ENCODE measurements around the gene ASS1.
"Not testable (repeated sequence)": the region's sequence is repeated elsewhere in the genome, so short reads cannot be mapped to it uniquely, and the experiment has no call there.

The ASS1 gene

GRCh38 chr9:130444565-130445221 is at the start of gene ASS1:
TSS of gene ASS1 (plus strand) at chr9:130444961. CDS start at chr9:130452229, 7,268 bp downstream.
- peaks cover 18% of the 10 kb centered on the region for H3K27me3 ChIP-seq (ENCODE audit: control insufficient read depth, insufficient read depth, low read length)
- H3K9ac ChIP-seq (ENCODE audit: low read depth, low read length): peak within 1 kb of the TSS; percentile 70
- no peaks in the 10 kb centered on the region for H3K9me3 ChIP-seq (ENCODE audit: control insufficient read depth, insufficient read depth, low read length)
- H3K36me3 ChIP-seq (ENCODE audit: control insufficient read depth, insufficient read depth, low read length): no peaks in the 10 kb centered on the region
- H3K4me3 ChIP-seq (ENCODE audit: low read depth, low read length): peak within 1 kb of the TSS; percentile 63
- H3K4me1 ChIP-seq (ENCODE audit: control insufficient read depth, insufficient read depth, low read length): peaks cover 22% of the 10 kb centered on the region

DNA sequence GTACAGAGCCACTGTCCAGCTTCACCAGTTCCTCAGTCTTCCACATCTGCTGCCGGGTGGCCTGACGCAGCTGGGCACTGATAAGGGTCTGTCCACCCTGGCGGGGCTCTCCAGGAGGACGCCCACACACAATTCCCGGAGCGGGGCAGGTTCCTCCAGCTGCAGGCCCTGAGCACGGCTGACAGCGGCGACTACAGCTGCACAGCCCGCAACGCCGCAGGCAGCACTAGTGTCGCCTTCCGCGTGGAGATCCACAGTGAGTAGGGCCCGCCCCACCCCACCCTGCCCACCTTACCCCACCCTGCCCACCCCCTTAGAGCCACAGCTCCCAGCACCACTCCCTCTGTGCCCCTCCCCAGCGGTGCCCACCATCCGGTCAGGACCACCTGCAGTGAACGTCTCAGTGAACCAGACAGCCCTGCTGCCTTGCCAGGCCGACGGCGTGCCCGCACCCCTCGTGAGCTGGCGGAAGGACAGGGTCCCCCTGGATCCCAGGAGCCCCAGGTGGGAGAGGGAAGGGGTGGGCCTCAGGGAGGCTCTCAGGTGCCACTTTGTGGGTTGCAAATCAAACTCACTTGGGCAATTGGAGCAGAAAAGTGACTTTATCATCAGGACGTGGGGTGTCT is 48.8 kb upstream of the ASS1 start:
- H3K4me1 ChIP-seq (ENCODE audit: control insufficient read depth, insufficient read depth, low read length): no peaks in the 10 kb centered on the region
- H3K27me3 ChIP-seq (ENCODE audit: control insufficient read depth, insufficient read depth, low read length): no peaks in the 10 kb centered on the region
- no peaks in the 10 kb centered on the region for H3K36me3 ChIP-seq (ENCODE audit: control insufficient read depth, insufficient read depth, low read length)
- no peak overlapping the region for H3K4me3 ChIP-seq (ENCODE audit: low read depth, low read length)
- H3K9ac ChIP-seq (ENCODE audit: low read depth, low read length): no peak overlapping the region
- H3K9me3 ChIP-seq (ENCODE audit: control insufficient read depth, insufficient read depth, low read length): no peaks in the 10 kb centered on the region

DNA sequence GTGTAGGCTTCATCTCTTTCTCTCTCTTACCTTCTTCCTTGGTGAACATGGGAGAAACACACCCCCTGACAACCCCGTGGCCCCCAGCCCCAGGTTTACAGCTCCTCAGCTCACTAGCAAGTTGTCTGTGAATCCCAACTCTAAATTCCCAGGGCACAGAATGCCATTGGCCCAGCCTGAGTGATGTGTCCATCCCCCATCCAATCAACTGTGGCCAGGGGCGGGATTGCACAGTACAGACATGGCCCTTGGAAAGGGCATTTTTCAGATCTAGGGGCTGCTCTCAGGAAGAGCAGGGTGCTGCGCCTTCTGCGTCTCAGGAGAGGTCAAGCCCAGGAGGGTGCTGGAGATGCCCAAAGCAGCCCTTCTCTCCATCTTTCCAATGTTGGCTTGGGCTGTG is 48.2 kb upstream of the ASS1 start:
- H3K9me3 ChIP-seq (ENCODE audit: control insufficient read depth, insufficient read depth, low read length): no peaks in the 10 kb centered on the region
- no peaks in the 10 kb centered on the region for H3K27me3 ChIP-seq (ENCODE audit: control insufficient read depth, insufficient read depth, low read length)
- no peaks in the 10 kb centered on the region for H3K36me3 ChIP-seq (ENCODE audit: control insufficient read depth, insufficient read depth, low read length)

DNA sequence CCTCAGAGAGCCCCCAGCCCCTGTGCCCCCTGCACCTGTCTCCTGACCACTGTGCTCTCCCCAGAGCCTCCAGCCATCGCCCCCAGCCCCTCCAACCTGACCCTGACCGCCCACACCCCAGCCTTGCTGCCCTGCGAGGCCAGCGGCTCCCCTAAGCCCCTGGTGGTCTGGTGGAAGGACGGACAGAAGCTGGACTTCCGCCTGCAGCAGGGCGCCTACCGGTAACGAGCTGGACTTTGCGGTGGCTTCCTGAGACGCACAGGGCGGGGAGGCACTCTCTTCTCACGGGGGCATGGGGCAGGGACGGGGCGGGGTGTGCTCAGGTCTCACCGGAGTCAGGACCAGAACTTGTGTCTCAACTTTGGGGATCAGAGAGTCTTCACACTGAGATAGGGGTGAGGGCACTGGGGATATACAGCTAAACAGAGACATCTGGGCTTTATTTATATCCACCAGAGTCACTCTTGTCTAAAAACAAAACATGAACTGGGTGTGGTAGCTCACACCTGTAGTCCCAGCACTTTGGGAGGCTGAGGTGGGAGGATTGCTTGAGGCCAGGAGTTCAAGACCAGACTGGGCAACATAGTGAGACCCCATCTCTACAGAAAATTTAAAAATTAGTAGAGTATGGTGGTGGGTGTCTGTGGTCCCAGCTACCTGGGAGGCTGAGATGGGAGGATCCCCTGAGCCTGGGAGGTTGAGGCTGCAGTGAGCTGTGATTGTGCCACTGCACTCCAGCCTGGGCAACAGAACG is 46.1 kb upstream of the ASS1 start:
- Histone ChIP-seq H3K4me3 (ENCODE audit: low read depth, low read length) (no peak overlapping the region), H3K27me3 (ENCODE audit: control insufficient read depth, insufficient read depth, low read length) (no peaks in the 10 kb centered on the region), H3K9ac (ENCODE audit: low read depth, low read length) (no peak overlapping the region), H3K4me1 (ENCODE audit: control insufficient read depth, insufficient read depth, low read length) (no peaks in the 10 kb centered on the region), H3K9me3 (ENCODE audit: control insufficient read depth, insufficient read depth, low read length) (no peaks in the 10 kb centered on the region), H3K36me3 (ENCODE audit: control insufficient read depth, insufficient read depth, low read length) (no peaks in the 10 kb centered on the region)

More for the DNA sequence above, 48.2 kb upstream of the ASS1 start:
- no peak overlapping the region for H3K9ac ChIP-seq (ENCODE audit: low read depth, low read length)
- H3K4me1 ChIP-seq (ENCODE audit: control insufficient read depth, insufficient read depth, low read length): no peaks in the 10 kb centered on the region
- no peak overlapping the region for H3K4me3 ChIP-seq (ENCODE audit: low read depth, low read length)

- H3K9ac ChIP-seq (ENCODE audit: low read depth, low read length): no peak overlapping the region
- H3K36me3 ChIP-seq (ENCODE audit: control insufficient read depth, insufficient read depth, low read length): no peaks in the 10 kb centered on the region
Measured at GRCh38 chr9:130399768-130400167, 45.0 kb upstream of the ASS1 start.

DNA sequence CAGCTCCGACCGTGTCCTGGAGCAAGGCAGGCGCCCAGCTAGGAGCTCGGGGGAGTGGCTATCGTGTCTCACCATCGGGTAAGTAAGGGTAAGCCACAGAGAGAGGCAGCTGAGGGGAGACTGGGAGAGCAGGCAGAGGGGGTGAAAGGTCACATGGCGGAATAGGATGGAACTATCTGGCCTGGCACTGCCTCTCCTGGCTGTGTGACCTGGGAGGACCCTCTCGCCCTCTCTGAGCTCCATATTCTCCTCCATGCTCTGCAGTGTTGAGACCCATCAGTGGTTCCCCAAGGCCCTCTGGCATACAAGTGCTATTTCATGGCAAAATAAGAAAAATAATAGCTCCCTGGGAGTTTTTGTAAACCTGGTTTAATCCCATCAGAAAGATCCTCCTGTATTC is 43.9 kb upstream of the ASS1 start:
- Histone ChIP-seq H3K4me1 (ENCODE audit: control insufficient read depth, insufficient read depth, low read length) (no peaks in the 10 kb centered on the region), H3K9ac (ENCODE audit: low read depth, low read length) (no peak overlapping the region), H3K4me3 (ENCODE audit: low read depth, low read length) (no peak overlapping the region), H3K9me3 (ENCODE audit: control insufficient read depth, insufficient read depth, low read length) (no peaks in the 10 kb centered on the region), H3K36me3 (ENCODE audit: control insufficient read depth, insufficient read depth, low read length) (no peaks in the 10 kb centered on the region), H3K27me3 (ENCODE audit: control insufficient read depth, insufficient read depth, low read length) (no peaks in the 10 kb centered on the region)

More at GRCh38 chr9:130399768-130400167, 45.0 kb upstream of the ASS1 start:
- no peaks in the 10 kb centered on the region for H3K27me3 ChIP-seq (ENCODE audit: control insufficient read depth, insufficient read depth, low read length)
- no peak overlapping the region for H3K4me3 ChIP-seq (ENCODE audit: low read depth, low read length)
- no peaks in the 10 kb centered on the region for H3K4me1 ChIP-seq (ENCODE audit: control insufficient read depth, insufficient read depth, low read length)
- H3K9me3 ChIP-seq (ENCODE audit: control insufficient read depth, insufficient read depth, low read length): no peaks in the 10 kb centered on the region

DNA sequence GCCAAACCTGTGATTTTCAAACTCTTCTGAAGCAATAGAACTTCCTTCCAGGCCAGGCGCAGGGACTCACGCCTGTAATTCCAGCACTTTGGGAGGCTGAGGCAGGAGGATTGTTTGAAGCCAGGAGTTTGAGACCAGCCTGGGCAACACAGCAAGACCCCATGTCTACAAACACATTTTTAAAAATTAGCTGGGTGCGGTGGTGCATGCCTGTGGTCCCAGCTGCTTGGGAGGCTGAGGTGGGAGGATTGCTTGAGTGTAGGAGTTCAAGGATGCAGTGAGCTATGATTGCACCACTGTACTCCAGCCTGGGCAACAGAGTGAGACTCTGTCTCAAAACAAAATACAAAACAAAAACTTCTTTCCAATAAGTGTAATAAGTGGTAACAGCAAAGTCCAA is 43.0 kb upstream of the ASS1 start:
- not testable (repeated sequence) for H3K27me3 ChIP-seq (ENCODE audit: control insufficient read depth, insufficient read depth, low read length); H3K4me1 ChIP-seq (ENCODE audit: control insufficient read depth, insufficient read depth, low read length); H3K36me3 ChIP-seq (ENCODE audit: control insufficient read depth, insufficient read depth, low read length); H3K9me3 ChIP-seq (ENCODE audit: control insufficient read depth, insufficient read depth, low read length); H3K4me3 ChIP-seq (ENCODE audit: low read depth, low read length); H3K9ac ChIP-seq (ENCODE audit: low read depth, low read length)

- Histone ChIP-seq H3K9ac (ENCODE audit: low read depth, low read length) (no peak overlapping the region), H3K4me3 (ENCODE audit: low read depth, low read length) (no peak overlapping the region), H3K4me1 (ENCODE audit: control insufficient read depth, insufficient read depth, low read length) (no peaks in the 10 kb centered on the region), H3K9me3 (ENCODE audit: control insufficient read depth, insufficient read depth, low read length) (no peaks in the 10 kb centered on the region), H3K36me3 (ENCODE audit: control insufficient read depth, insufficient read depth, low read length) (no peaks in the 10 kb centered on the region), H3K27me3 (ENCODE audit: control insufficient read depth, insufficient read depth, low read length) (no peaks in the 10 kb centered on the region)
Measured at GRCh38 chr9:130402243-130402642, 42.5 kb upstream of the ASS1 start.

DNA sequence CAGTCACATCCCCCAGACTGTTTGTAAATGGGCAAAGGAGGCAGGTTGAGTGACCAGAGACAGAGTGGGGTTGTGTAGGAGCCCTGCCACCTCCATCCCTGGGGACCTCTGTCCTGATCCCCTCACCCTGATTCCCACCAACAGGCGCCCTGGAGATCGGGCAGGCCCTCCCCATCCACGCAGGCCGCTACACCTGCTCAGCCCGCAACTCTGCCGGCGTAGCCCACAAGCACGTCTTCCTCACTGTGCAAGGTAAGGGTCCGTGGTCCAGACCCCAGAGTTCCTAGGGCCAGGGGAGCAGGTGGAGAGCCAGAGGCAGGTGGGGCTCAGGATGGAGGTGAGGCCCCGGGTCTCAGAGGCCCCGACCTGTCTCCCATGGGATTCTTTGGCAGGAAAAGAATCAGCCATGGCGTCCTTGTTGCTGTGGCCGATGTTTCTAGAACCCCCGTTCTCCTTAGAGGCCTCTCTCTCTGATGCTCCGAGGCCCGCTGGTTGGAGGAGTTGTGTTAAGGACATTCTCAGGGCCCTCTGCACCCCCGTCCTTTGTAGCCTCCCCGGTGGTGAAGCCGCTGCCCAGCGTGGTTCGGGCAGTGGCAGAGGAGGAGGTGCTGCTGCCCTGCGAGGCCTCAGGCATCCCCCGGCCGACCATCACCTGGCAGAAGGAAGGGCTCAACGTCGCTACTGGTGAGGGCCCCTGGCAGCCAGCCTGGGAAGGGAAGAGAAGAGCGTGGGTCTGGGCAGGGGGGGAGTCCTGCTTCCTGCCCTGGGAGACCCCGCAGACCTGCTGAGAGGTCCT is 41.9 kb upstream of the ASS1 start:
- no peaks in the 10 kb centered on the region for H3K36me3 ChIP-seq (ENCODE audit: control insufficient read depth, insufficient read depth, low read length)
- H3K4me3 ChIP-seq (ENCODE audit: low read depth, low read length): no peak overlapping the region
- no peak overlapping the region for H3K9ac ChIP-seq (ENCODE audit: low read depth, low read length)
- H3K27me3 ChIP-seq (ENCODE audit: control insufficient read depth, insufficient read depth, low read length): no peaks in the 10 kb centered on the region
- no peaks in the 10 kb centered on the region for H3K4me1 ChIP-seq (ENCODE audit: control insufficient read depth, insufficient read depth, low read length)
- no peaks in the 10 kb centered on the region for H3K9me3 ChIP-seq (ENCODE audit: control insufficient read depth, insufficient read depth, low read length)

- Histone ChIP-seq H3K9me3 (ENCODE audit: control insufficient read depth, insufficient read depth, low read length) (no peaks in the 10 kb centered on the region), H3K4me1 (ENCODE audit: control insufficient read depth, insufficient read depth, low read length) (no peaks in the 10 kb centered on the region), H3K36me3 (ENCODE audit: control insufficient read depth, insufficient read depth, low read length) (no peaks in the 10 kb centered on the region), H3K27me3 (ENCODE audit: control insufficient read depth, insufficient read depth, low read length) (no peaks in the 10 kb centered on the region), H3K4me3 (ENCODE audit: low read depth, low read length) (no peak overlapping the region), H3K9ac (ENCODE audit: low read depth, low read length) (no peak overlapping the region)
Measured at GRCh38 chr9:130405657-130406257, 39.0 kb upstream of the ASS1 start.

DNA sequence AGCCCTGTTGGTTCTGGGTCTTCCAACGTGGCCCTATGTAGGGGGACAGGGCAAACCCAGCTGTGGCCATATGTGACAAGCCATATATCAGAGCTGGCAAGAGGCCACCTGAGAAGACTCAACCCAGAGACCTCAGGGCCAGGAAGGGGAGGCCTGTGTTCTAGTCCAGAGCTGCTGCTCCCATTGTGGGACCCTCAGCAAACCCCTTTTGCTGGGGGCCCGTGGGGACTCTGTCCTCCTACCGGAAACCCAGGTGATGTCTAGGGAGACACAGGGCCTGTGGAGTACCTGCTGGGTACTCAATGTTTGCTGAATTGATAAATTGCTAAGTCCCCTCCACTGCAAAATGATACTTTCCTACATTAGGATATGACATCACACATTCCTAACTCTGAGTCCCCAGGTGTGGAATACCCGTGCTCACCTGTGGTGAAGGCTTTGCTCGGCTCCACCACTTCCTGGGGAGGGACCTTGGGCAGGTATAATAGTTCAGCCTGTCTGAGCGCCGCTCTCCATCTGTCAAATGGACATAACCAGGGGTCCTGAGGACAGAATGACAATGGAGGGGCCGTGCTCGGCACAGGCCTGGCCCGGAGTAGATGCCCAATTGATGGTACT is 38.4 kb upstream of the ASS1 start:
- no peaks in the 10 kb centered on the region for H3K36me3 ChIP-seq (ENCODE audit: control insufficient read depth, insufficient read depth, low read length)
- H3K27me3 ChIP-seq (ENCODE audit: control insufficient read depth, insufficient read depth, low read length): no peaks in the 10 kb centered on the region
- no peaks in the 10 kb centered on the region for H3K4me1 ChIP-seq (ENCODE audit: control insufficient read depth, insufficient read depth, low read length)
- H3K9ac ChIP-seq (ENCODE audit: low read depth, low read length): no peak overlapping the region
- H3K9me3 ChIP-seq (ENCODE audit: control insufficient read depth, insufficient read depth, low read length): no peaks in the 10 kb centered on the region
- no peak overlapping the region for H3K4me3 ChIP-seq (ENCODE audit: low read depth, low read length)
